ENCODE results near the gene SLC12A6. TPM values are rescaled to one million over a fixed set of nuclear protein-coding genes. Genes with fewer than 3 reads are reported as not detected.

The SLC12A6 gene
- total RNA-seq, 1 donor from 2014 or later = 20.0 TPM

DNA sequence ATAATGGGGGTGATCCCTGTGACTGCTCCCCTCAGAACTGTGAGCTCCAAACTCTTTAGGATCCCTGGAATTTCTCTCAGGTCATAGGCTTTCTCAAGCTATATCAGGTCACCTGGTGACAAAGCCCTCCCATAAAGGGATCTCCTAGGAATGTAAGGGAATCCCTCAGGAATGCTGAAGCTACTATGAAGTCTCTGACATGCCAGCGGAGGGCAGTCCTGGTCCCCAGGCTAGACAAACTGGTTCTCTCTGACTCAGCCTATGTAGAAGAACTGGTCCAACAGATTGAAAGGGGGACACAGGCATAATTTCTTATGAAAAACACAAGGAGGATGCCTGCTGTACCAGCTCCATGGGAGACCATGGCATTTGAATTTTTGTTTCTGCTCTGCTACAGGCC lies 22.7 kb upstream of the SLC12A6 start:
- no peak for DNase-seq (ENCODE audit: low spot score)
- peaks cover 8% of the 10 kb centered on the region for H3K4me1 Mint-ChIP-seq (ENCODE audit: low read depth)
- H3K27ac Mint-ChIP-seq (ENCODE audit: unreplicated experiment) = no peak overlapping the region
- TF ChIP-seq CTCF (IDR thresholded peaks at IDR 0.05) = no peak
- no peaks in the 10 kb centered on the region for H3K9me3 Mint-ChIP-seq (ENCODE audit: low read depth)
- no peak overlapping the region for H3K4me3 Mint-ChIP-seq (ENCODE audit: unreplicated experiment)
- peaks cover 23% of the 10 kb centered on the region for H3K36me3 Mint-ChIP-seq (ENCODE audit: low read depth)
- no peaks in the 10 kb centered on the region for H3K27me3 Mint-ChIP-seq (ENCODE audit: low read depth)

GRCh38 chr15:34359416-34359815 lies 21.8 kb upstream of the SLC12A6 start:
- Mint-ChIP-seq H3K4me3 (ENCODE audit: unreplicated experiment) (no peak overlapping the region), H3K27me3 (ENCODE audit: low read depth) (no peaks in the 10 kb centered on the region), H3K36me3 (ENCODE audit: low read depth) (peaks cover 23% of the 10 kb centered on the region), H3K4me1 (ENCODE audit: low read depth) (peaks cover 7% of the 10 kb centered on the region), H3K27ac (ENCODE audit: unreplicated experiment) (no peak overlapping the region), H3K9me3 (ENCODE audit: low read depth) (no peaks in the 10 kb centered on the region)
- no peak for TF ChIP-seq CTCF (IDR thresholded peaks at IDR 0.05)
- DNase-seq (ENCODE audit: low spot score) = no peak

GRCh38 chr15:34358948-34359347 lies 21.4 kb upstream of the SLC12A6 start:
- no peaks in the 10 kb centered on the region for H3K27me3 Mint-ChIP-seq (ENCODE audit: low read depth)
- TF ChIP-seq CTCF (IDR thresholded peaks at IDR 0.05) = no peak
- no peak for DNase-seq (ENCODE audit: low spot score)
- no peak overlapping the region for H3K27ac Mint-ChIP-seq (ENCODE audit: unreplicated experiment)
- H3K9me3 Mint-ChIP-seq (ENCODE audit: low read depth) = no peaks in the 10 kb centered on the region
- H3K36me3 Mint-ChIP-seq (ENCODE audit: low read depth) = peaks cover 23% of the 10 kb centered on the region
- H3K4me3 Mint-ChIP-seq (ENCODE audit: unreplicated experiment) = no peak overlapping the region
- H3K4me1 Mint-ChIP-seq (ENCODE audit: low read depth) = peaks cover 7% of the 10 kb centered on the region

- DNase-seq (ENCODE audit: low spot score) = no peak
- Mint-ChIP-seq H3K4me3 (ENCODE audit: unreplicated experiment) (no peak overlapping the region), H3K4me1 (ENCODE audit: low read depth) (peaks cover 7% of the 10 kb centered on the region), H3K9me3 (ENCODE audit: low read depth) (no peaks in the 10 kb centered on the region), H3K27me3 (ENCODE audit: low read depth) (no peaks in the 10 kb centered on the region), H3K36me3 (ENCODE audit: low read depth) (peaks cover 23% of the 10 kb centered on the region), H3K27ac (ENCODE audit: unreplicated experiment) (no peak overlapping the region)
- peak; percentile 40 for TF ChIP-seq CTCF (IDR thresholded peaks at IDR 0.05)
These were observed 20.8 kb upstream of the SLC12A6 start for GRCh38 chr15:34358367-34358766.

GRCh38 chr15:34357653-34358052 lies 20.1 kb upstream of the SLC12A6 start:
- no peak for DNase-seq (ENCODE audit: low spot score)
- Mint-ChIP-seq H3K36me3 (ENCODE audit: low read depth) (peaks cover 19% of the 10 kb centered on the region), H3K27me3 (ENCODE audit: low read depth) (no peaks in the 10 kb centered on the region), H3K27ac (ENCODE audit: unreplicated experiment) (no peak overlapping the region), H3K4me3 (ENCODE audit: unreplicated experiment) (no peak overlapping the region), H3K4me1 (ENCODE audit: low read depth) (peaks cover 3% of the 10 kb centered on the region), H3K9me3 (ENCODE audit: low read depth) (no peaks in the 10 kb centered on the region)
- no peak for TF ChIP-seq CTCF (IDR thresholded peaks at IDR 0.05)

Data from chondrocyte (in vitro differentiated cells).